ENCODE measurements around the gene CARMIL3. TPM values are rescaled to one million over a fixed set of nuclear protein-coding genes. Genes with fewer than 3 reads are reported as not detected.

The CARMIL3 gene
- total RNA-seq, 2 donors from 2014 or later: 0.08 to 0.62 TPM

Other genes starting within 250 kb of the CARMIL3 start
- gene DHRS4, start 98.2 kb upstream of the CARMIL3 start, total RNA-seq: 10 to 100 TPM; 20.5 to 25.3 TPM
- 10 to 100 TPM; 11.8 to 18.9 TPM for gene DHRS4L2, start 63.1 kb upstream of the CARMIL3 start, total RNA-seq
- not detected for gene CPNE6, start 19.6 kb downstream of the CARMIL3 start, total RNA-seq
- gene PCK2, start 42.3 kb downstream of the CARMIL3 start, total RNA-seq: 10 to 100 TPM; 11.5 to 13.0 TPM
- gene DCAF11, start 62.8 kb downstream of the CARMIL3 start, total RNA-seq: 10 to 100 TPM; 59.6 to 60.2 TPM
- gene NRL, start 62.9 kb downstream of the CARMIL3 start, total RNA-seq: 1 to 10 TPM; 1.6 to 1.8 TPM
- gene FITM1, start 78.7 kb downstream of the CARMIL3 start, total RNA-seq: 100 to 1,000 TPM; 103 to 131 TPM
- 100 to 1,000 TPM in 1 of 2 donors, 10 to 100 TPM in 1; 91.6 to 103 TPM for gene PSME1, start 84.2 kb downstream of the CARMIL3 start, total RNA-seq
- gene EMC9, start 89.6 kb downstream of the CARMIL3 start, total RNA-seq: 10 to 100 TPM; 14.3 to 22.0 TPM
- gene PSME2, start 94.6 kb downstream of the CARMIL3 start, total RNA-seq: 10 to 100 TPM; 65.5 to 84.2 TPM
- 10 to 100 TPM; 31.6 to 41.7 TPM for gene RNF31, start 95.5 kb downstream of the CARMIL3 start, total RNA-seq
- gene IRF9, start 109.3 kb downstream of the CARMIL3 start, total RNA-seq: 10 to 100 TPM; 44.7 to 84.6 TPM
- gene REC8, start 120.1 kb downstream of the CARMIL3 start, total RNA-seq: 1 to 10 TPM; 8.4 to 8.9 TPM
- gene IPO4, start 136.8 kb downstream of the CARMIL3 start, total RNA-seq: 10 to 100 TPM; 11.8 to 30.2 TPM
- 10 to 100 TPM; 30.7 to 34.0 TPM for gene TM9SF1, start 143.4 kb downstream of the CARMIL3 start, total RNA-seq
- under 1 TPM in 1 of 2 donors, not detected in 1; 0.21 TPM for gene TSSK4, start 153.7 kb downstream of the CARMIL3 start, total RNA-seq
- 10 to 100 TPM; 34.7 to 38.4 TPM for gene CHMP4A, start 161.5 kb downstream of the CARMIL3 start, total RNA-seq
- 10 to 100 TPM; 14.5 to 18.2 TPM for gene MDP1, start 164.1 kb downstream of the CARMIL3 start, total RNA-seq
- gene NEDD8, start 180.4 kb downstream of the CARMIL3 start, total RNA-seq: 100 to 1,000 TPM; 162 to 186 TPM
- gene GMPR2, start 180.9 kb downstream of the CARMIL3 start, total RNA-seq: 10 to 100 TPM; 24.1 to 34.1 TPM
- gene TINF2, start 190.6 kb downstream of the CARMIL3 start, total RNA-seq: 10 to 100 TPM; 45.3 to 49.2 TPM
- 1 to 10 TPM; 5.5 to 6.4 TPM for gene TGM1, start 211.2 kb downstream of the CARMIL3 start, total RNA-seq
- 10 to 100 TPM; 16.1 to 18.6 TPM for gene RABGGTA, start 219.6 kb downstream of the CARMIL3 start, total RNA-seq
- 1 to 10 TPM; 7.9 to 8.4 TPM for gene DHRS1, start 247.8 kb downstream of the CARMIL3 start, total RNA-seq
- gene NOP9, start 247.8 kb downstream of the CARMIL3 start, total RNA-seq: 10 to 100 TPM; 17.5 to 21.7 TPM